ENCODE results near the gene LHFPL2. TPM values are rescaled to one million over a fixed set of nuclear protein-coding genes. Genes with fewer than 3 reads are reported as not detected.

The LHFPL2 gene
- total RNA-seq, 1 experiment from 2014 or later: 48.8 TPM

- DNase-seq (ENCODE audit: low spot score): peak; percentile 98
These were observed 143.6 kb downstream of the LHFPL2 start for GRCh38 chr5:78504704-78505677.

DNA sequence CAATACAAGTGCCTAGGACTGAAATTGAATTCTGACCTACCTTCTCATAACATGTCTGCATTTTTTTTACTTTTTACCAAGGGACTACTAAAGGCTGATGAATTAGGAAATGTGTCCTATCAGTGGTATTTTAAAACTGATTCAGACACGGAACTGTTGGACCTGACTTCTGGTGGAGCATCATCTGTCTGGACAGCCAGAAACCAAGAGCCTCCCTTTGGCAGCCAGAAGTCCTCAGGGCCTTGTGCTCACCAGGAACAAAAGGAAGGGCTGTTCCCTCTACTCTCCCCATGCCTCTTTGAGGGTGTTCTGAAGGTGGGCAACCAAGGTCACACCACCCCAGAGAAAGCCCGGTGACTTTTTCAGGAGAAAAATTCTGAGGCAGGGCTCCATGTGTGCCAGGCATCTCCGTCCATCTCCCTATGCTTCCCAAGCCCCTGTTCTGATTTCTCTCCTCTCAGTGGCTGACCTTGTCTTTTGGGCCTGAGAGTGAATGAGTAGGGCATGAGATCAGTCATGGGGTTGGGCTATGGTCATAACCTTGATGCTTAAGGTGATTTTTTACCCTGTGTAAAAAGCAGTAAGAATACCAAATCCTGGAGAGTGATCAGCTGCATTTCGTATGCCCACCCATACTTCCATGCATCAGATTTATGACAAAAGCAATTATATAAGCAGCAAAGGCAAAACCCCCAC, 144.5 kb downstream of the LHFPL2 start:
- DNase-seq (ENCODE audit: low spot score): no peak

DNA sequence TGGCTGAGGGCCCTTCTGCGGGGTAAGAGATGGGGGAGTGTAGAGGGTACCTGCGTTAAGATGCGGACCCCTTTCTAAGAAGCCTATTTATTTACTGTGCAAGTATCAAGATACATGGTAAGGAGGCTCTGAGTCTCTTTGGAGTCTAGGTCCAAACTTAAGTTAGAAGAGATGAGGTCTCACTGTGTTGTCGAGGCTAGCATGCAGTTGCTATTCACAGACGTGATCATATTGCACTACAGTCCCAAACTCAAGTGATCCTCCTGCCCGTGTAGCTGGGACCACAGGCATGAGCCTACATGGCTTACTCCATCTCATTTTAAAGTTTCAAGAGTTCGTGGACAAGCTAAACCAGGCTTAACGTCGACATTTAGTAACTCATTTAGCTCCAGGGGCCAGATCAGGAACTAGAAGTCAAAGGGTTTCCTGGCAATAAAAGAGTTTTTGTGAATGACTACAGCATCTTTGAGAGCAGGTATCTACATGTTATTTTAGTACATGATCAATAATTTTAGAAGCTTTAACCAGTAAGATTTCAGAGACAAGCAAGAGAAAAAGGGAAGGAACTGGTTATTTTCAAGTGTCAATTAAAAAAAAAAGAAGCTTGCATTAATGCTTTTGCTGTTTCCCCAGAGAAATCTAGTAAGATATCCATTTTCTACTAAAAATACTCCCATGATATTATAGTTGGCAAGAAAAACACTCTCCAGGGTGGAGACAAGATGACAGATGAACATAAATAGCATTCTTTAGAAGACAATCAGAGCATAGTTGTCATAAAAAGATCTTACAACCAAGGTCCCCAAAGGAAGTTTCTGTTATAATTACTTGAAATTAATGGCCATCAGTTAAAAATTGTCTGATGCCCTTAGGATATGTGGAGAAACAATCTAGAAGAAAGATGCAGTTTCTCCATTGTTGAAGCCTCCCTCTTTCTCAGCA, 146.9 kb downstream of the LHFPL2 start:
- peak; percentile 59 for DNase-seq (ENCODE audit: low spot score)

GRCh38 chr5:78500871-78501270, 147.7 kb downstream of the LHFPL2 start:
- DNase-seq (ENCODE audit: low spot score): no peak

- no peak for DNase-seq (ENCODE audit: low spot score)
These were observed 148.5 kb downstream of the LHFPL2 start for GRCh38 chr5:78500028-78500427.

GRCh38 chr5:78499485-78499884, 149.1 kb downstream of the LHFPL2 start:
- no peak for DNase-seq (ENCODE audit: low spot score)

GRCh38 chr5:78497573-78498533, 150.7 kb downstream of the LHFPL2 start:
- no peak for DNase-seq (ENCODE audit: low spot score)

DNA sequence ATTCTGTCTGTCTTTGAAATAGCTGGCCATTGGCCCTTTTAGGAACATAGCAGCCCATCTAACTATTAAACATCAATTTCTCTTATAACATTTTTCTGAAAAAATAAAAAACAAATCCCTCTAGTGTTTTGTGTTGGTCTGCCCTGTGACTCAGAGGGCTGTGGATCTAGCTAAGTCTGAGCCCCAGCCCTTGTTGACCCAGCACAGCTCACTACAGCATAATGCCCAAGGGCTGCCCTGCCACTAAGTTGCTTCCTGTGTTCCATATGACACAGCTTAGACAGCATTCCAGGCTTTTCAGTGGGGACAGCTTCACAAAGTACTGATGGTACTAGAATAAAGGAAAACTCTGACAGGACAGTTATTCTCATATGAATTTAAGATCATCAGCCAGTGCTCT, 152.2 kb downstream of the LHFPL2 start:
- peak; percentile 46 for DNase-seq (ENCODE audit: low spot score)

GRCh38 chr5:78495800-78496199, 152.8 kb downstream of the LHFPL2 start:
- no peak for DNase-seq (ENCODE audit: low spot score)

DNA sequence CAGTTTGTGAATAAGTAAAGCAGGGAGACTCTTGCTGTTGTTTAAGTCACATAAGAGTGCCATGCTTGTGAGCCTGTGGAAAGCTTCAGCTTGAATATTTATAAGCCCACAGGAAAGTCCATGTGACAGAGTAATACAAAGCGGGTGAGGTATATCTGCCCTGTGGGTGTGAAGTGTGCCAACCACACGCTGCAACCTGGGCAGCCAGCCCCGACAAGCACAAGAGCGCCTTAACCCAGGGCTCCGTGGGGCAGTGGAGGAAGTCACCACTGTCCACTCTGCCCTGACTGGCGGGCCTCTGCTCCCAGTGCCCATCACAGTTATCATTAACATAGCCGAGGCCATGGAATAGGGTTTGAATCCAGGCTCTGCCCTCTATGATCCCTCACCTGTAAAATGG, 155.9 kb downstream of the LHFPL2 start:
- DNase-seq (ENCODE audit: low spot score): no peak

GRCh38 chr5:78492224-78492623, 156.3 kb downstream of the LHFPL2 start:
- no peak for DNase-seq (ENCODE audit: low spot score)

- DNase-seq (ENCODE audit: low spot score): no peak
These were observed 157.7 kb downstream of the LHFPL2 start for GRCh38 chr5:78490709-78491485.

DNA sequence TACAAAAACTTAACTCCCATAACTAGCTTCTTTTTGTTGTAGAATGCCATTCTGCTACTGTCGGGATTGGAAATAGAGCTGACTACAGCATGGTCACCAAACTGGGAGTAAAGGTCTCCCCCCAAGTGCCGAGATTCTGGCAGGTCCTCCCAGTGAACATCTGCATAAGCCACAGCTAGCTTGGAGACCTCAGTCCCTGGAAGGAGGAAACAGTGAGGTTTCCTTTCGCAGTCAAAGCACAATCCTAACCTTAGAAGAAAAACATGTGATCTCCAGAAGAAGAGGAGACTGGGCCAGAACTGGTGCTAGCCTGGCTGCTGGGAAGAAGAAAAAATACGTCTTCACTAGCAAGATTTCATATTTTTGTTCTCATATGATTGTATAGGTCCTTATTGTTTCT, 160.7 kb downstream of the LHFPL2 start:
- DNase-seq (ENCODE audit: low spot score): no peak

- no peak for DNase-seq (ENCODE audit: low spot score)
These were observed 162.4 kb downstream of the LHFPL2 start for GRCh38 chr5:78486218-78486617.

GRCh38 chr5:78483809-78484521, 164.6 kb downstream of the LHFPL2 start:
- DNase-seq (ENCODE audit: low spot score): no peak

DNA sequence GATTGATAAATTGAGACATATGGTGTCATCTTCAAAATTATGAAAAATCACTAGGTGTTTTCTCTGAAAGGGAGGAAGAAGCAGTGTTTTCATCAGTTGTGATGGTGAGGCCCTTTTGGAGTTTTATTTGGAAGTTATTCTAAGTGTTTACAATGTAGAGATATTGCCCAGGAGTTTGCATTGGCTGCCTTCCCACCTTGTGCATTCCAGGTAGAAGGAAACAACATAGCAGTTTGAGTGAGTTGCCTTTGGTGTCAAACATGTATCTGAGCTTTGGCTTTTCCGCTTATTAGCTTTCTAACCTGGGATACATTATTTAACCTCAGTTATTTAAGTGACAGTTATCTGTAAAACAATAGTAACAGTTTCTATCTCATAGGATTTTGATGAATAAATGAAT, 165.6 kb downstream of the LHFPL2 start:
- DNase-seq (ENCODE audit: low spot score): no peak

DNA sequence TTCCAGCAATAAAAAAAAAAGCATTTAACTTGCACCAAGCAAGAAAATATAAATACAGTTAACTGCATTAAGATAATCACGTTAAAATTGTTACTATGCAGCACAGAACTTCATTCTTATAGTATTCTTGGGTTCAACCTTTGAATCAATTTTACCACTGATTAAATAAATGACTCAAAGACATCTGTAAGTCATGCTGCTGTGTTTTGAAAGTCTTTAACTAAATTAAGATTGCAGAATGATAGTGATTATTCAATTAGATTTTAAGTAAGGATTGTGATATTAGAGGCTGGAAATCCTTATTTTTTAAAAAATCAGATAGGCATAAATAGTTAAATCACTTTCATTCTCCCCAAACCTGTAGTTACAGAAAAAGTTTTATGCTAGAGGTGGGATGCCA, 171.8 kb downstream of the LHFPL2 start:
- DNase-seq (ENCODE audit: low spot score): no peak

DNA sequence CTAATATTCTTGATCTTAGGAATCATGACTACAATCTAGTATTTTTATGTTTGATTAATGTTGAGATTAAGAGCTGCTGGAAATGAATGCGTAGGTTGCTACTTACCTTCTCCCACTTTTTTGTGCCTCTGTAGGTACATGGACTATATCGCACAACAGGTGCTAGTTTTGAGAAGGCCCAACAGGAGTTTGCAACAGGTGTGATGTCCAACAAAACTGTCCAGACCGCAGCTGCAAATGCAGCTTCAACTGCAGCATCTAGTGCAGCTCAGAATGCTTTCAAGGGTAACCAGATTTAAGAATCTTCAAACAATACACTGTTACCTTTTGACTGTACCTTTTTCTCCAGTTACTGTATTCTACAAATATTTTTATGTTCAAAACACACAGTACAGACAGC, 173.2 kb downstream of the LHFPL2 start:
- no peak for DNase-seq (ENCODE audit: low spot score)

GRCh38 chr5:78473751-78474150, 174.8 kb downstream of the LHFPL2 start:
- DNase-seq (ENCODE audit: low spot score): no peak
